ENCODE measurements around the gene TMEM267.
A peak's percentile ranks its signal among the peaks of the same experiment; 100 is the strongest.

Gene TMEM267

GRCh38 chr5:43421450-43422133 lies 62.1 kb downstream of the TMEM267 start:
- peak overlapping the region; percentile 27 for H3K27ac ChIP-seq

GRCh38 chr5:43420241-43420640 lies 63.4 kb downstream of the TMEM267 start:
- no peak for TF ChIP-seq CTCF (conservative IDR thresholded peaks at IDR 0.05)
- H3K27ac ChIP-seq = no peak overlapping the region

More at GRCh38 chr5:43421450-43422133, 62.1 kb downstream of the TMEM267 start:
- TF ChIP-seq CTCF (conservative IDR thresholded peaks at IDR 0.05) = no peak

- no peak overlapping the region for H3K27ac ChIP-seq
- TF ChIP-seq CTCF (conservative IDR thresholded peaks at IDR 0.05) = no peak
Observed at GRCh38 chr5:43418561-43418960, 65.1 kb downstream of the TMEM267 start.

- H3K27ac ChIP-seq = no peak overlapping the region
- TF ChIP-seq CTCF (conservative IDR thresholded peaks at IDR 0.05) = no peak
Observed at GRCh38 chr5:43416803-43417394, 66.8 kb downstream of the TMEM267 start.

GRCh38 chr5:43415935-43416802 lies 67.5 kb downstream of the TMEM267 start:
- no peak overlapping the region for H3K27ac ChIP-seq
- no peak for TF ChIP-seq CTCF (conservative IDR thresholded peaks at IDR 0.05)

GRCh38 chr5:43413966-43414365 lies 69.7 kb downstream of the TMEM267 start:
- no peak for TF ChIP-seq CTCF (conservative IDR thresholded peaks at IDR 0.05)
- no peak overlapping the region for H3K27ac ChIP-seq

GRCh38 chr5:43412644-43413043 lies 71.0 kb downstream of the TMEM267 start:
- no peak for TF ChIP-seq CTCF (conservative IDR thresholded peaks at IDR 0.05)
- no peak overlapping the region for H3K27ac ChIP-seq
